Stimulated activated CD8-positive, alpha-beta memory T cell treated with anti-CD3 and anti-CD28 coated beads, Interleukin-4, amount 100 ng/mL, for 24 hours (primary cell): ENCODE data around the gene ZBTB17.

Experiments used
- DNase-seq: peaks from one replicate; pipeline ENCODE4 v3.0.0-alpha.2; 2020; ENCODE audit warnings: low read depth

ZBTB17 gene

DNA sequence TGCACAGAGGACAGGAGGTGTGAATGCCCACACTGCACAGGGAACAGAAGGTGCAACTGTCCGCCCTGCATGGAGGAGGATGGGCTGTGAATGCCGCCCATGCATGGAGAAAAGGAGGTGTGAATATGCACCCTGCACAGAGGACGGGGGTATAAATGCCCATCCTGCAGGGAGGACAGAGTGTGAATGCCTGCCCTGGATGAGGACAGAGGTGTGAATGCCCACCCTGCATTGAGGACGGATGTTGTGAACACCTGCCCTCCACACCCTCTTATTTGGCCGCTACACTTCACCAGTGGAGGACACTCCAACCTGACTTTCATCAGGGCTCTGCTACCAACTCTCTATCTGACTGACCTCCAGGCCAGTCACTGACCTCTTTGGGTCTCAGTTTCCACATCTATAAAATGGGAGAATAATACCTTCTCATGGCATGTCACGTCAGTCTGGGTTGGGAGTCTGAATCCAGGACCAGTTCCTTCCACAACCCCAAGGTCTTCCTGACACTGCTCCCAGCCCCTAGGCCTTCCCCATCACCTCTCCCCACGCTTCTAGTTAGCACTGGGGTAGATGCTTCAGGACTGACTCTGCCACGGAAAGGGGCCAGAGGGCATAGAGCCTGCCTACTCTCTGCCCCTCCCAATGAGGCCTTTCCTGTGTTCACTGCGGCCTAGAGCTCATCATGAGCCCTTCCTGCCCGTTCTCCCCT, 28.4 kb downstream of the ZBTB17 start:
- DNase-seq: no peak

DNA sequence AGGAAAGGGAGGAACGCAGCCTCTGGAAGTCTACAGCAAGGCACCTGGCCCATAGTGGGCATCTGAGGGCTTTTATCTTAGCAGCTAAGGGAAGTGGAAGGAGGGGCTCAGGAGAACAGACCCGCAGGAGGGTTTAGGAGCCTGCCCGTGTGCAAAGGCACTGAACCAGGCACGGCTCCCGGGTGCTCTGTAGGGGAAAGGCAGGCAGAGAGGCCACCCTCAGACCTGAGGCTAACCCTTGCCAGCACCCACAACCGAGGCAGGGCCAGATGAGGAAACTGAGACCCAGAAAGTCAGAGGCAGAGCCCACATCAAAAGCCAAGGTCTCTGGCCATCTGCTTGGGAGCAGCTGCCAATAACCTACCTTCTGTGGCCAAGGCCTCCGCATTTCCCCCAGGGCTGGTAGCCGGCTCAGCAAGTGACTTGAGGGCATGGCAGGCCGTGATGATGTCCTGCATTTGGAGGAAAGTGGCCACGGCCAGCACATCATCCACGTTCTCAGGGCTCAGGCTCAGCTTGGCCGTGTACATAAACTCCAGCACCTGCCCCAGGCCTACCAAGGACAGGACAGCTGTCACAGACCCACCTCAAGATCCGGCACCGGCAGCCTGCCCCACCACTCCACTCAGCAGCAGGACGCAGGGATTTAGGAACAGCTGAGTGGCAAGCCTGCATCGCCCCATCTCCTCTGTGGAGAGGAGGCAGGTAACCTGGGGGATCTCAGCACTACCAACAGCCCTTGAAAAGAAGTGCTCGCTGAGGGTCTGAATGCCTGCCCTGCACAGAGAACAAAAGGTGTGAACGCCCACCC, 29.1 kb downstream of the ZBTB17 start:
- no peak for DNase-seq

DNA sequence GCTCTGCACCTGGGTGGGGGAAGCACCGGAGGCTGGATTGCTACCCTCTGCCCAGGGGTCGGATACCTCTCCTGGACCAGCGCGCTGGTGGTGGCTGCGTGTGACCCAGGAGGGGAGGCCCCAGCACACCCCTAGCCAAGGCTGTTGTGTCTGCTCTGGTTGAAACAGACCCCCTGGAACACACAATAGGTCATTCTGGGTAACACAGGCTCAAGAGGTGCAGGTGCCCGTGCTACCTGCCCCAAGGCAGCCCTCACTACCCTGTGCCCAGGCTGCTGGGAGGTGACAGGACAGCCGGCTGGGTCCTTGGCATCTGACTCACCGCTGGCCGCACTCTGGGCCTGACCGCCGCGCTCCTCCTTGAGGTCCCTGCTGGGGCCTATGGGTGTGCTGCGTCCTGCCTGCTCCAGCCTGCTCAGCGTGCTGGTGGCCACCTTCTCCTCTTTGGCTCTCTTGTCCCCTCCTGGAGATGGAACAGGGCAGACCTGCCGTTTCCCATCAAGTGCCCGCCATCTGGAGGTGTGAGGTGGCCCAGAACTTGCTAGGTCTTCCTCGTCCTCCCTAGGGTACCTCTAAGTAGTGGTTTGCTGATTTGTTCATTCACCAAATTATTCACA, 30.0 kb downstream of the ZBTB17 start:
- DNase-seq: no peak

DNA sequence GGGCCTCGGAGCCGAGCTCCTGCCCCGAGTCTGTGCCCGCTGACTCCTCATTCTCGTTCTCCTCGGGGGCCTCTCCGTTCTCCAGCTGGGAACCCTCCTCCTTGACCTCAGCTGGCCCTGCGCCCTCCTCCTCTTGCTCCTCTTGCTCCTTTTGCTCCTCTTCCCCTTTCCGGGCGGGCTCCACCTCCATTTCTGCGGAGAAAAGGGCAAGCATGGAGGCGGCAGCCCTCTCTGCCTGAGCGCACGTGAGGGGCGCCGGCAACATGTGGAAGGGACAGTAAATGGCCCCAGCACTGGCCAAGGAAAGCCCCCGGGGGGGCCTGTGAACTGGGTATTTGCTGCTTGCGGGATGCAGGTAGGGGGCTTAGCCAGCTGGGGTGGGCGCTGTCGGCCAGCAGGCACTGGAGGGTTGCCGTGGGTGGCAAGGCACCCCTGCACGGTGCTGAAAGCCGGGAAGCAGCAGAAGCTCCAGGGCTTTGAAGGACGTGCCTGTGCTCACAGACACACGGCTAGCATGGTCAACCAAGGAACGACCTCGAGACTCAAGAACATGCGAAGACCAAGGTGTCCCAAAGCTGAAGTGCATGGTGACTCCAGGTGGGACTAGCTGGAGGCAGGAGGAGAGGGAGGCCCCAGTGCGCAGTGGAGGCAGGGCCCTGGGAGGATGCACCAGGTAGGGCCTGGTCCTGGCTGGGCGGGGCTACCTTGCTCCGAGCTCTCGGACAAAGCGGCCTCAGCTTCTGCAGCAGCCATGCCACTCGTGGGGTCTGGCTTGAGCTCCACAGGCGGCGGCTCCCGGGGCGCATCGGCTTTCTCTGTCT, 30.7 kb downstream of the ZBTB17 start:
- no peak for DNase-seq

DNA sequence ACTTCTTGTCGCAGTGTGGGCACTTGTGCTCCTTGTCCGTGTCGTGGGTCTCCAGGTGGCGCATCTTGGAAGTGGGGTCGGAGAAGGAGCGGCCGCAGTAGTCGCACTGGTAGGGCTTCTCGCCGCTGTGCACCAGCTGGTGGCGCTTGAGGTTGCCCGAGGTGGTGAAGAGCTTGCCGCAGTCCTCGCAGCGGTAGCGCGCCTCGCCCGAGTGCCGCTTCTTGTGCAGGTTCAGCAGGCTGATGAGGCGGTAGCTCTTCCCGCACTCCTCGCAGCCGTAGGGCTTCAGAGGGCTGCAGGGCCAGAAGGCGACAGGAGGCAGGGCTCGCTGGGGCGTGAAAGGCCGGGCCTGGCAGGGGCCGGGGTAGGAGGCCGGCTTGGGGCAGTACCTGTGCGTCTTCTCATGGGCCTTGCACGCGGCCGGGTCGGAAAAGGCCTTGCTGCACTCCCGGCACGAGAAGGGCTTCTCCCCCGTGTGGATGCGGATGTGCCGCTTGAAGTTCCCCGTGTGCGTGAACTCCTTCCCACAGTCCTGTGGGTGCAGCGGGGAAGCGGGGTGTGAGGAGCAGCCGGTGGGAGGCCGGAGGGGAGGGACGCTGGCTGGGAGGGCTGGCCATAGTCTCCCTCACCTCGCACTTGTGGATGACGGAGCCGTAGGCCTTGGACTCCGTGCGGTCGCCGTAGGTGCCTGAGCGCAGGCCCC, 31.4 kb downstream of the ZBTB17 start:
- DNase-seq: no peak

DNA sequence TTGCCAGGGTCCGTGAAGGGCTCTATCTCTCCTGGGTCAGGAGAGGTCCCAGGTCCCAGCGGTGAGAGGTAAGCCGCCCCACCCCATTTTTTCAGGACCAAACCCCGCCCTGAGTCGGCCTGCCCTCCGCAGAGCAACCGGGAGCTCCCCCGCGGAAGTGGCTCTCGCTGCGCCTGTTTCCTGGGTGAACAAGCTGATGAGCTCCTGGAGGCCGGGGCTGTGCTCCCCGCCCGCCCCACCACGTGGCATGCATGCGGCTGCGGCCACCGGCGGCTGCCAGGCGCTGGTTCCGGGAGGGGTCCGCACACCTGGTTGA, 32.0 kb downstream of the ZBTB17 start:
- no peak for DNase-seq

DNA sequence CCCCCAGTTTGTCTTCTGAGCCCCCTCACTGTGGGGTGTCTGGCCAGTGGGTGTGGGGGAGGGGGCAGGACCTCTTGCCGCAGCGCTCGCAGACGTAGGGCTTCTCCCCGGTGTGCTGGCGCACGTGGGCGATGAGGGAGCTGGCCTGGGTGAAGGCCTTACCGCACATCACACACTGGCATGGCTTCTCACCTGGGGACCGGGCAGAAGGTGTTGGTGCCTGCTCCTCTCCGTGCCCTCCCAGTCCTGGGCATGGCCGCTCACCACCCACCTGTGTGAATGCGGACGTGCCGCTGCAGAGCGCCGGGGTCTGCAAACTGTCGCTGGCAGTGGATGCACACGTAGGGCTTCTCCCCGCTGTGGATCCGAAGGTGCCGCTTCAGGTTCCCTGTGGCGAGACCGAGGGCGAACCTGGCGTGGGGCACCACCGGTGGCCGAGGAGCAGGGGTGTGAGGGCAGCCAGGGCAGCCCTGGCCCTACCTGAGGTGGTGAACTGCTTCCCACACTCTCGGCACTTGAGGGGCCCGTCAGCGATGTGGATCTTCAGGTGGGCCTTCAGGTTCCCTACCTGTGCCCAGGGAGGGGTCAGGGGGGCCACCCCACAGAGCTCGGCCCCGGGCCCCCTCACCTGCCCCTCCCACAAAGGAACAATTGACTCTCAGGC, 32.4 kb downstream of the ZBTB17 start:
- DNase-seq: no peak

DNA sequence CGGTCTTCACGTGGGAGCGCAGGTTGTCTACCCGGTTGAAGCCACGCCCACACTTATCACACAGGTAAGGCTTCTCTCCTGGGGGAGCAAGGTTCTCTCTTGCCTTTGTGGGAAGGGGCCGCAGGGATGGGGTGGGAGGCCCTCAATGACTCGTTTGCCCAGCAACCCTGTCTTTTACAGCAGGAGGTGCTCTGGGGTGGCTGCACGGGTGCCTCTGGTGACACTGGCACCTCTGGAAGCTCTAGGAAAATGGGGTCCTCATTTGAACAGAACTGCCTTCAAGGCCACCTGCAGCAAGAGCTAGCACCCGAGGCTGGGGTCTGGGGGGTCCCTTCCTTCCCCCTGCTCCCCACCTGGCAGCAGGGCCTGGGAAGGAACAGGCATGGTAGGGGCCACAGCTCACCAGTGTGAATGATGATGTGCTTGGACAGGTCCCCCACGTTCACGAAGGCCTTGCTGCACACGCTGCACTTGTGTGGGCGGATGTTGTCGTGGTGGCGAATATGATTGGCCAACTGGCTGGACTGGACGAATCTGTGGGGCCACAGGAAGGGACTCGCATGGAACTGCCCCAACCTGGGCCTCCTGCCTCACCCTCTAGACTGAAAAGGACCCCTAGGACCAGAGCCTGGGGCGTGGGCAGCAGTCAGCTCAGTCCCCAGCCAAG, 33.1 kb downstream of the ZBTB17 start:
- DNase-seq: no peak

DNA sequence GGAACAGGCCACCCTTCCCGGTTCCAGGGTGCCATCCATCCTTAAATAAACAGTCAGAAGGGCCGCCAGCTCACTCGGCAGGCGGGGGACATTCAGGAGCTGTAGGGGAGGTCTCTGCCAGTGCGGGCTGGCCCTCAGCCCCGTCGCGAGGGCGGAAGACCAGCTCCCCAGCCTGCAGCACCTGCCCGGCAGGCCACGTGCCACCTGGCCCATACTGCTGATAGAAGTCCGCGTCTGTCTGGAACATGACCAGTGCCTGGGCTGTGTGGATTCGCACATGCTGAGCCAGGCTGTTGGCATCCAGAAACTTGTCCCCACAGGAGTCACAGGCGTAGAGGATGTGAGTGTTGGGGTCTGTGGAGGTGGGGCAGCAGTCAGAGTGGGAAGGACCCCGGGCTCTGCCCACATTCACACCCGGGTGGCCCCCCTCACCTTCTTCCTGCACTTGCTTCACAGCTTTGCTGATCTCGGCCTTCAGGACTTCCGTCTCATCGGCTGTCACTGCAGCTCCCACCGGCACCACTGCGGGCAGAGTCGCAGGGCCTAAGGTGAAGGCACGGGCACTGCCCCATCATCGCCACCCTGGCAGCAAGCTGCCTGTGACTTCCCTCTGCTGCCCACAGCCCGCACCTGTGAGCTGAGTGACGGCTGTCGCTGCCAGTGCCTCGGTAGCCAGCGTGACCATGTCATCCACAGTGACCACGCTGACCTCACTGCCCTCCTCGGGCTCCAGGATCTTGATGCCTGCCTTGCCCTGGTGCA, 33.8 kb downstream of the ZBTB17 start:
- no peak for DNase-seq

DNA sequence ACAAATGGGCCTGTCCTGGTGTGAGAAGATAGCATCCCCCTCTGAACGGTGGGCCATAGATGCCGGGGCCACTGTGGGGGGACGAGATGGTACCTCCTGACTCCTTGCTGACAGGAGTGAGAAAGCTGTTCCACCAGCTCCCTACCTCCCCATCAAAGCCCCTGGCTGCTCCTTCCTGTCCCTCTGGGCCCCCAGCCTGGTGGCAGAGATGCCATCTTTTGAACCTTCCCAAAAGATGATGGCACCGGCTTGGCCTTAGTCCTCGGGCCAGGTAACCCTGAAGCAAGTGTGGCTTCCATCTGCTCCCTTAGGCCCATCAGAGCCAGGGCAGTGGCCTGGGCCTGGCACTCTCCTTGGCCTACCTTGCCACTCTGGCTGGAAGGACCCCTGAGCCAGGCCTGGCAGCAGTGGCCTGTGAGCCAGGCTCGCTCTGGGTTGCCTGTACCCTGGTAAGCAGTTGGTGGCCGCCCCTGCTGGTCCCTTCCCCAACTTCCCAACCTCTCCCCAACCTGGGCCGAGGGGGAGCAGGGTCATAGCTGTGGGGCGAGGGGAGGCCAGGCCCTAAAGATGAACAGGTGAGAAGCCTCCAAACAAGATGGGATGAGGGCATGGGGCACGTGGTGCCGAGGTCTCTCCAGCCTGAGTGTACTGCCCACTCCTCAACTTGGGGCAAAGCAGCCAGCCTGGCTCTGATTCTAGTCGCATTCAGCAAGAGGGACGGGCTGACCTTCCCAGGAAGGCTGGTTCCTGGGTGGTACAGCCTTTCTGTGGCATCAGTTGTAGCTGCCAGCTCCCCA, 34.7 kb downstream of the ZBTB17 start:
- DNase-seq: no peak

DNA sequence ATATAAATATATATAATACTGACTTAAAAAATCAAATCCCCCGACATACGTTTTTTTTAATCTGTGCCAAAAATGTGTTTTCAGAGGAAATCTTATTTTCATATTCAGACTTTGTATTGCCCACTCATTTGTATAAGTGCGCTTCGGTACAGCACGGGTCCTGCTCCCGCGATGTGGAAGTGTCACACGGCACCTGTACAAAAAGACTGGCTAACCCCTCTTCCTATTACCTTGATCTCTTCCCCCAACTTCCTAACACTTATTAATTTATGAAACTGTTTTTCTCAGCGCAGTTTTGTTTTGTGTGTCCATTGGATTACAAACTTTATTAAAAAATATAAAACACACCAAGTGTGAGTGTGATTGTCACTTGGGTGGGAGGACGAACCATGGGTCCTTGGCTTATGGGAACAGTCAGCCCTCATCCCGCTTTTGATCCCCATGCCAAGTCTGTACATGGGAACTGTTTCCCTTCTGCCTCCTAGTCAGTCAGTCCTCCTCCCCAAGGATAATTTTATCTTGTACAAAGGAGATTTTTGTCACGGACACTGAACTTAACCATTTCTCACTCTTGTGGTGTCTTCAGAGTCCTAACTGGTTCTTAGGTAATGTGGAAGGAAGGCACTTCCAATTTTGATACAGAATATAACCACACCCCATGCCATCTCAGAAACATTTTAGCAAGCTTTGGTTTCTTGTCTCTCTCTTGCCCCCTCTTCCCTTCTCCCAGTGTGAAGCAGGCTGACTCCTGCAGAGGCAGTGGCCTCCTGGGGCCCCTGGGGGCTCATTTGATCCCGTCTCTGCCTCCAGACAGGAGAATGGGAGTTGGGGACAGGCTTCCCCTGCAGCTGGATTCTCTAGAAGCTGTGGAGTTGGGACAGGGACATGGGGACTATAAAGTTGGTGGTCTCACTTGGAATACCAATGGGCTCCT, 35.5 kb downstream of the ZBTB17 start:
- no peak for DNase-seq

DNA sequence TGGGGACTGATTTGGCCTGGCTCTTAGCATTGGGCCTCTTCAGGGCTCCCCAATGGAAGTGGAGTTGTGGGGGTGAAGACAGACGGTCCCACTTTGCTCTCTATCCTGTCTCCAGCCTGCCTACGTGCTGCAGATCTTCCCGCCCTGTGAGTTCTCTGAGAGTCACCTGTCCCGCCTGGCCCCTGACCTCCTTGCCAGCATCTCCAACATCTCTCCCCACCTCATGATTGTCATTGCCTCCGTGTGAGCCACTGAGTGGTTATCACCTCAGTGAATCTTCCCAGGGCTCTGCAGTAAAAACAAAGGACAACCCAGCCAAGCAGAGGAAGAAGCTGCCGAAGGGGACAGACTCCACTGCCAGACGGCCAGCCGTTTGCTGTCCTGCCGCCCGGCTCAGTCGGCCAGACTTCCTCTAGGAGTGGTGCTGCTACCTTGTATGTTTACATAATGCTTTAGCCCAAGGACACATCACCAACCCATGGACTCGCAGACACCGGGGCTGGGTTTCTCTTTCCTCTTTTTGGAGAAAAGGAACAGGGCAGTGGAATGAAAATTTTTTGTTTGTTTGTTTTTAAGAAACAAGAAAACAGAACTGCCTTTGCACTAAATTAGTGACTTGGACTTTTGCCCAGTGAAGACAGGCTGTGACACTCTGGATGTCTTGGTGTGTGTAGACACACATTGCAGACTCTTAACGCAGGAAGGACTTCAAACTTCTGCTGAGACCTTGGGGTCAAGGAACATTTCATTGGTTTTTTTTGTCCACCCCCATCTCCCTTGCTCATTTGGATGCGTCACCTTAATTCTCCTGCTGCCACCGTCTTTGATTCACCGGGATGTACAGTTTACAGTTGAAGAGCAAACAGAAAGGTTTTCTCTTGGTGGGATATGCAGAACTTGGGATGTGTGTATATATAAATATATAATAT, 36.5 kb downstream of the ZBTB17 start:
- no peak for DNase-seq

DNA sequence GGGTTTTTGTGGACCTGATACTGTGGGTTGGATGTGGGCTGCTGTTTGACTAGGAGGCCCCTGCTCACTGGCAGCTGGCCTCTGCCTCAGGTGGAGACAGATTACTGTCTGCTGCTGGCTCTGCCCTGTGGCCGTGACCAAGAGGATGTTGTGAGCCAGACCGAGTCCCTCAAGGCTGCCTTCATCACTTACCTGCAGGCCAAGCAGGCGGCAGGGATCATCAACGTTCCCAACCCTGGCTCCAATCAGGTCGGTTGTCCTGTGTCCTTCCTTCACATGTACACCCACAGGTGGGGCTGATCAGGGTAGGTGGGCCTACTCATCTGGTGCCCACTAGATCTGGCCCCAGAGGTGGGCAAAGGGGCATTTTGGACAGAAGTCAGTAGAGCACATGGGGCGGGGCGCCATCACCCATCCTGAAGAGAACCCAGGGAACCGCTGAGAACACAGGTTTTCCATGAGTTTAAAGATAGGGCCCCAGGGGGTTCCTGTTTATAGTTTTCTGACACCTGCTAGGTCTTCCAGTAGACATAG, 37.2 kb downstream of the ZBTB17 start:
- no peak for DNase-seq

DNA sequence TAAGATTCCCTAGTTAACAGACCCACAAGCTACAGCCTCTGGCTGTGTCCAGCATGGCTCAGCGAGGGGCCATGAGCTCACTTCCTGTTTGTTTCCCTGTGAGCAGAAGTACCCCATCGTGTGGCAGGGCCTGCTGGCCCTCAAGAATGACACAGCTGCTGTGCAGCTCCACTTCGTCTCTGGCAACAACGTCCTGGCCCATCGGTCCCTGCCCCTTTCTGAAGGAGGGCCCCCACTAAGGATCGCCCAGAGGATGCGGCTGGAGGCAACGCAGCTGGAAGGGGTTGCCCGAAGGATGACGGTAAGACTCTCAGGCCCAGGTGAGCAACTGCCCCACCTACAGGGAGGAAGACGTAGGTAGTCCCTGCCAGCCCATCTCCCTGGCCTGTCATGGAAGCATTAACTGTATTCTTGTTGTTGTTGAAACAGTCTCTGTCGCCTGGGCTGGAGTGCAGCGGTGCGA, 38.2 kb downstream of the ZBTB17 start:
- DNase-seq: no peak

DNA sequence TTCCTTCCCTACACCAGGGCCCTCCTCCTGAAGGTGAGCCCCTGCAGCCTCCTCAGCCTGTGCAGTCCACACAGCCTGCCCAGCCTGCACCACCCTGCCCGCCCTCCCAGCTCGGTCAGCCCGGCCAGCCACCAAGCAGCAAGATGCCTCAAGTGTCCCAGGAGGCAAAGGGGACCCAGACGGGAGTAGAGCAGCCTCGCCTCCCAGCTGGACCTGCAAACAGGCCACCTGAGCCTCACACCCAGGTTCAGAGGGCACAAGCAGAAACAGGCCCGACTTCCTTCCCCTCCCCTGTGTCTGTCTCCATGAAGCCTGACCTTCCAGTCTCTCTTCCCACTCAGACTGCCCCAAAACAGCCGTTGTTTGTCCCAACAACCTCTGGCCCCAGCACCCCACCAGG, 38.8 kb downstream of the ZBTB17 start:
- no peak for DNase-seq

DNA sequence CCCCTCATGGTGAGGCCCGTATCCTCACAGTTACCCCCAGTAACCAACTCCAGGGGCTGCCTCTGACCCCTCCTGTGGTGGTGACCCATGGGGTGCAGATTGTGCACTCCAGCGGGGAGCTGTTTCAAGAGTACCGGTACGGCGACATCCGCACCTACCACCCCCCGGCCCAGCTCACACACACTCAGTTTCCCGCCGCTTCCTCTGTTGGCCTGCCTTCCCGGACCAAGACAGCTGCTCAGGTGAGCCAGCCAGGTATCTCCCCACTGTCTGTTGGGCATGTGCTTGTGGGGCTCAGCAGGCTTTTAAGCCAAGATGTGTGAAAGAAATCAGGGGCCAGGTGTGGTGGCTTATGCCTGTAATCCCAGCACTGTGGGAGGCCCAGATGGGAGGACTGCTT, 39.9 kb downstream of the ZBTB17 start:
- no peak for DNase-seq
